Neural progenitor cell (in vitro differentiated cells): ENCODE measurements around the gene FBXW11.

ENCODE experiments used
- EZH2 ChIP-seq: fragments of 200-600 bp; sonication (generic); IDR thresholded peaks from 2 replicates; pipeline ENCODE4 v1.6.1; 2017; ENCODE audit warnings: antibody characterized with exemption, mild to moderate bottlenecking, moderate library complexity
- EZH2phosphoT487 ChIP-seq: fragments of 200-600 bp; sonication (generic); IDR thresholded peaks from 2 replicates; pipeline ENCODE4 v1.6.1; 2017; ENCODE audit warnings: antibody characterized with exemption
- TF ChIP-seq, protein P1 (sequence below): fragments of 200-600 bp; sonication (generic); IDR thresholded peaks from 2 replicates; pipeline ENCODE4 v1.5.1; 2017; ENCODE audit warnings: antibody characterized with exemption, mild to moderate bottlenecking

DNA sequence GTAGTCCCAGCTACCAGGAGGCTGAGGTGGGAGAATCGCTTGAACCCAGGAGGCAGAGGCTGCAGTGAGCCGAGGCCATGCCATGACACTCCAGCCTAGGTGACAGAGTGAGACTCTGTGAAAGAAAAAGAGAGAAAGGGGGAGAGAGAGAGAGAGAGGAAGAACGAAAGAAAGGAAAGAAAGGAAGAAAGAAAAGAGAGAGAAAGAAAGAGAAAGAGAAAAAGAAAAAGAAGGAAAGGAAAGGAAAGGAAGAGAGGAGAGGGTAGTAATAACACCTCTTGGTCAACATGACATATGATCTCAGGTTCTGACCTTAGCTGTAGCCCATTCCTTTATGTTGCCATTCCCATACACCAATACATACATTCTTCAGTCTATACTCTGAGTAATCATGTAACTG is 14.1 kb downstream of the FBXW11 start:
- TF ChIP-seq, protein P1, sequence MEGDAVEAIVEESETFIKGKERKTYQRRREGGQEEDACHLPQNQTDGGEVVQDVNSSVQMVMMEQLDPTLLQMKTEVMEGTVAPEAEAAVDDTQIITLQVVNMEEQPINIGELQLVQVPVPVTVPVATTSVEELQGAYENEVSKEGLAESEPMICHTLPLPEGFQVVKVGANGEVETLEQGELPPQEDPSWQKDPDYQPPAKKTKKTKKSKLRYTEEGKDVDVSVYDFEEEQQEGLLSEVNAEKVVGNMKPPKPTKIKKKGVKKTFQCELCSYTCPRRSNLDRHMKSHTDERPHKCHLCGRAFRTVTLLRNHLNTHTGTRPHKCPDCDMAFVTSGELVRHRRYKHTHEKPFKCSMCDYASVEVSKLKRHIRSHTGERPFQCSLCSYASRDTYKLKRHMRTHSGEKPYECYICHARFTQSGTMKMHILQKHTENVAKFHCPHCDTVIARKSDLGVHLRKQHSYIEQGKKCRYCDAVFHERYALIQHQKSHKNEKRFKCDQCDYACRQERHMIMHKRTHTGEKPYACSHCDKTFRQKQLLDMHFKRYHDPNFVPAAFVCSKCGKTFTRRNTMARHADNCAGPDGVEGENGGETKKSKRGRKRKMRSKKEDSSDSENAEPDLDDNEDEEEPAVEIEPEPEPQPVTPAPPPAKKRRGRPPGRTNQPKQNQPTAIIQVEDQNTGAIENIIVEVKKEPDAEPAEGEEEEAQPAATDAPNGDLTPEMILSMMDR, result no peak
- TF ChIP-seq EZH2, result no peak
- no peak for TF ChIP-seq EZH2phosphoT487
